Transverse colon (tissue), 4 donors: Measurements from ENCODE around the gene GRK3. TPM values are rescaled to one million over a fixed set of nuclear protein-coding genes. Genes with fewer than 3 reads are reported as not detected.
"Not testable (repeated sequence)": the region's sequence is repeated elsewhere in the genome, so short reads cannot be mapped to it uniquely, and the experiment has no call there.

Experiments
- DNase-seq: peaks from one replicate; pipeline ENCODE4 v3.0.0-alpha.2; 2019
- H3K27ac ChIP-seq, 4 donors: fragments of 200-600 bp; sonication (generic); 2 replicates each; pipeline ENCODE4 v1.5.1; 2016 to 2018; ENCODE audit warnings: inconsistent platforms in 4 of 4
- H3K27me3 ChIP-seq: fragments of 200-600 bp; sonication (generic); 2 replicates; pipeline ENCODE4 v1.5.1; 2017; ENCODE audit warnings: inconsistent platforms
- H3K36me3 ChIP-seq, 4 donors: fragments of 200-600 bp; sonication (generic); 2 replicates each; pipeline ENCODE4 v1.5.1; 2017 to 2019; ENCODE audit warnings: inconsistent platforms in 4 of 4
- H3K4me1 ChIP-seq, 4 donors: fragments of 200-600 bp; sonication (generic); 2 replicates each; pipeline ENCODE4 v1.5.1; 2017 to 2020; ENCODE audit warnings: inconsistent platforms in 4 of 4
- H3K4me3 ChIP-seq, 4 donors: fragments of 200-600 bp; sonication (generic); 1 replicate in 1 of 4; 2 replicates in 3 of 4; pipeline versions ENCODE4 v1.5.1 to v1.6.1; 2017 to 2019; ENCODE audit warnings: inconsistent platforms in 4 of 4
- H3K9me3 ChIP-seq, 2 donors: fragments of 200-600 bp; sonication (generic); 2 replicates each; pipeline ENCODE4 v1.5.1; 2017 to 2019; ENCODE audit warnings: inconsistent platforms in 2 of 2
- EP300 ChIP-seq: sonication (generic); formaldehyde crosslinking; IDR thresholded peaks from one replicate; pipeline ENCODE4 v1.6.1; 2017; ENCODE audit warnings: antibody characterized with exemption, low read depth
- POLR2A ChIP-seq: fragments of 450-650 bp; IDR thresholded peaks from one replicate; pipeline ENCODE4 v1.6.1; 2016; ENCODE audit warnings: antibody characterized with exemption, mild to moderate bottlenecking, moderate library complexity
- POLR2AphosphoS5 ChIP-seq, 3 donors: sonication (generic); formaldehyde crosslinking; IDR thresholded peaks; one replicate each; pipeline ENCODE4 v1.6.1; 2016; ENCODE audit warnings: antibody characterized with exemption in 3 of 3
- WGBS, 2 donors: methylation state at CpG; one replicate each; pipeline ENCODE4 v1.1.5; 2018; ENCODE audit warnings: low coverage in 1 of 2; 5-methylcytosine and 5-hydroxymethylcytosine counted together
- in situ Hi-C, 4 donors: fragments of 200-750 bp; cut with MboI; loops; one replicate each; pipeline versions ENCODE4 v1.15.0 to v1.15.1; 2017; ENCODE audit warnings: low sequenced_read_pairs in 3 of 4, low pct_ligation_motif_present in 1 of 4, low pct_unique_long_range_greater_than_20kb in 1 of 4
- intact Hi-C: fragments of 100-400 bp; cut with DNase I; formaldehyde crosslinking; loops from one replicate; pipeline ENCODE4 v1.15.1; 2023; ENCODE audit warnings: low total_unique reads
- total RNA-seq, 4 donors: library from RNA; depleted of rRNA; stranded (reverse); fragments of >200 nt; gene quantifications; one replicate each; pipeline ENCODE4 v1.1.0, GENCODE V29; 2016
- TF ChIP-seq, protein P1 (sequence below), 5 experiments: fragments of 200-600 bp in 3 of 5; fragments of 450-650 bp in 2 of 5; sonication (generic) in 3 of 5; IDR thresholded peaks; 1 replicate in 2 of 5; 2 replicates in 3 of 5; pipeline ENCODE4 v1.5.1; 2016 to 2017; ENCODE audit warnings: antibody characterized with exemption in 5 of 5, inconsistent platforms in 3 of 5, mild to moderate bottlenecking in 2 of 5, moderate library complexity in 1 of 5

The GRK3 gene
- 1 to 10 TPM; 1.6 to 7.9 (median 4.2) TPM for total RNA-seq

DNA sequence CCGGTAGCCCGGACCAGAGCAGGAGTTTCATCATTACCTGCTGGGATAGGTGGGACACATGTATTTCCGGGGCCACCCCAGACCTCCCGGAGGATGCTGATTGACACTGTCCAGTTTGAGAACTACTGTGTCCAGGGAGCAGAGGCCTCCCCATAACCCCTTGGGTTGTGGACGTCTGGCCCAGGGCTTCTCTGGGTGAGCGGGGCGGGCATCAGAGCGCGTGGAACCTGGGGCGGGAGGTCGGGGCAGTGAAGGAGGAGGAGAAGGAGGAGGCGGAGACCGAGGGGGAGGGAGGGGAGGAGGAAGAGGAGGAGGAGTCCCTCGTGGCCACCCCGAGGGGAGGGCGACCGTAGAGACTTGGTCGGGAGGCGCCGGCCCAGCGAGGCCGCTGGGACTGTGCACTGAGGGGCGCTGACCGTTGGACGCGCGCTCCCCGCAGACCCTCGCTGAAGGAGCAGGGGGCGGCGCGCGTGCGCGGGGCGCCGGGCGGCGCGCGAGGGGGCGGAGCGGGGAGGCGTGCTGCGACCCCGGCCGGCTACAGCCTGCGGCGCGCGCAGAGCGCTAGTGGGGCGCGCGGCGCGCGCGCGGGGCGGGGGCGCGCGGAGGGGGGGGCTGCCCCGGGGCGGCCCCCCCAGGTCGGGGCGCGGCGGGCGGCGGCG lies at the start of gene GRK3:
TSS of gene GRK3 (plus strand) at position 356 of the 659 bp plus-strand sequence. CDS start 366 bp downstream, outside the sequence.
- Histone ChIP-seq H3K4me1 (peaks cover 4 to 23% (median 16%) of the 10 kb centered on the region in 4 donors), H3K36me3 (no peaks in the 10 kb centered on the region), H3K4me3 (peak within 1 kb of the TSS; percentile 61 to 97 (median 81)), H3K27ac (peak within 1 kb of the TSS; percentile 68 to 87 (median 78)), H3K27me3 (peaks cover 29% of the 10 kb centered on the region), H3K9me3 (no peaks in the 10 kb centered on the region)
- in situ Hi-C loops (no loop called here), intact Hi-C loops (no loop called here)
- DNase-seq: peak; percentile 72
- 0 to 3% methylated on average over 3 to 29 of the region's 73 CpGs for WGBS, 2 donors
- TF ChIP-seq POLR2AphosphoS5 (IDR thresholded peaks at IDR 0.05) (peak in 1 of 3 donors; percentile 34), POLR2A (peak; percentile 23), EP300 (no peak)
- TF ChIP-seq, protein P1, sequence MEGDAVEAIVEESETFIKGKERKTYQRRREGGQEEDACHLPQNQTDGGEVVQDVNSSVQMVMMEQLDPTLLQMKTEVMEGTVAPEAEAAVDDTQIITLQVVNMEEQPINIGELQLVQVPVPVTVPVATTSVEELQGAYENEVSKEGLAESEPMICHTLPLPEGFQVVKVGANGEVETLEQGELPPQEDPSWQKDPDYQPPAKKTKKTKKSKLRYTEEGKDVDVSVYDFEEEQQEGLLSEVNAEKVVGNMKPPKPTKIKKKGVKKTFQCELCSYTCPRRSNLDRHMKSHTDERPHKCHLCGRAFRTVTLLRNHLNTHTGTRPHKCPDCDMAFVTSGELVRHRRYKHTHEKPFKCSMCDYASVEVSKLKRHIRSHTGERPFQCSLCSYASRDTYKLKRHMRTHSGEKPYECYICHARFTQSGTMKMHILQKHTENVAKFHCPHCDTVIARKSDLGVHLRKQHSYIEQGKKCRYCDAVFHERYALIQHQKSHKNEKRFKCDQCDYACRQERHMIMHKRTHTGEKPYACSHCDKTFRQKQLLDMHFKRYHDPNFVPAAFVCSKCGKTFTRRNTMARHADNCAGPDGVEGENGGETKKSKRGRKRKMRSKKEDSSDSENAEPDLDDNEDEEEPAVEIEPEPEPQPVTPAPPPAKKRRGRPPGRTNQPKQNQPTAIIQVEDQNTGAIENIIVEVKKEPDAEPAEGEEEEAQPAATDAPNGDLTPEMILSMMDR (IDR thresholded peaks at IDR 0.05): no peak

DNA sequence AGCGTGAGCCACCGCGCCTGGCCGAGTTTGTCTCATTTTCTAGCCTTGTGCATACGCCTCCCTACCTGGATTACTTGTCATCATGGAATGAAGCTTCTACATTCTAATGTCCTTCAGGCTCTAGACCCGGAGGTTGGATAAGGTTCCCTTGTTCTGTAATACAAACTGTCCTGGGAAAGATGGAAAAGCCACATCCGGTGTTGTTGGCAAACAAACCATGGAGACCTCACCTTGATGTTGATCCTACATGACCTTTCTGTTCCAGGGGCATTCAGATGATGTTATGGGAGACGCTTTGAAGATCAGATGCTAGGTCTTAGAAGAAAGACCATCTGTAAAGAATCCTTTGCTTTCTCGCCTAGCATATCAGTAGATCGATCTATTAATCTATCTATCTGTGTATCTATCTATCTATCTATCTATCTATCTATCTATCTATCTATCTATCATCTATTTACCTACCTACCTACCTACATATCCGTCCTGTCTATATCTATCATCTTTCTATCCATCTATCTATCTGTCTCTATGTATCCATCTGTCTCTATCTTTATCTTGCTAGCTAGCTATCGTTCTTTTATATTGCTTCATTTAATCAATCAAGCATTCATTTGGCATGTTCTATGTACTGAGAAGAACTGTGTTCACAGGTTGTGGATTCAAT lies 46.3 kb upstream of the GRK3 start:
- no peak overlapping the region for H3K27ac ChIP-seq
- TF ChIP-seq, protein P1 (IDR thresholded peaks at IDR 0.05): no peak
- TF ChIP-seq POLR2AphosphoS5 (IDR thresholded peaks at IDR 0.05): no peak
- TF ChIP-seq EP300: no peak
- no peak for TF ChIP-seq POLR2A
- WGBS, 2 donors: 93 to 96% methylated on average over 5 to 12 of the region's 12 CpGs
- no peaks in the 10 kb centered on the region for H3K9me3 ChIP-seq
- no peaks in the 10 kb centered on the region for H3K27me3 ChIP-seq
- intact Hi-C loops (no loop called here), in situ Hi-C loops (no loop called here)
- H3K4me1 ChIP-seq: no peaks in the 10 kb centered on the region
- no peak for DNase-seq
- H3K36me3 ChIP-seq: no peaks in the 10 kb centered on the region
- H3K4me3 ChIP-seq: no peak overlapping the region

DNA sequence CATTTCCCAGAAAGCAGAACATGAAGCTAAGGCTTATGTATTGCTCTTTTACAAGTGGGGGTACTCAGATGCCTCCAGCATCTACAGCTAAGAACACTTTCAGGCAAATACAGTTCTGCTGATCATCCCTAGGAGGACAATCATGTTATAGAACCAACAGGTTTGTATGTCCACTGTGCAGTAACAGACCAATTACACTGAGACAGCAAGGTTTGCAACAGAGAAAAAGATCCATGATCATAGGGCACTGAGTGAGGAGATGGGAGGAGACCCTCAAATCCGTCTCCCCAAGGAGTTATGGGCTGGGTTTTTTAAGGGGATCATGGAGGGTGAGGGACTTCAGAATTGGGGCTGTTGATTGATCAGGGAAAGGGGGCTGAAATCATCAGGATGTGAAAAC lies 39.1 kb upstream of the GRK3 start:
- WGBS, 2 donors: 80 to 88% methylated on average over 1 of the region's 1 CpG
- no peak for DNase-seq
- Histone ChIP-seq H3K36me3 (no peaks in the 10 kb centered on the region), H3K4me1 (no peaks in the 10 kb centered on the region), H3K27me3 (no peaks in the 10 kb centered on the region), H3K4me3 (no peak overlapping the region), H3K9me3 (peaks cover 6 to 7% of the 10 kb centered on the region in 2 donors), H3K27ac (no peak overlapping the region)
- TF ChIP-seq POLR2AphosphoS5 (IDR thresholded peaks at IDR 0.05) (no peak), POLR2A (no peak), EP300 (no peak)
- TF ChIP-seq, protein P1 (IDR thresholded peaks at IDR 0.05): no peak
- intact Hi-C loops: no loop called here
- in situ Hi-C loops: no loop called here

DNA sequence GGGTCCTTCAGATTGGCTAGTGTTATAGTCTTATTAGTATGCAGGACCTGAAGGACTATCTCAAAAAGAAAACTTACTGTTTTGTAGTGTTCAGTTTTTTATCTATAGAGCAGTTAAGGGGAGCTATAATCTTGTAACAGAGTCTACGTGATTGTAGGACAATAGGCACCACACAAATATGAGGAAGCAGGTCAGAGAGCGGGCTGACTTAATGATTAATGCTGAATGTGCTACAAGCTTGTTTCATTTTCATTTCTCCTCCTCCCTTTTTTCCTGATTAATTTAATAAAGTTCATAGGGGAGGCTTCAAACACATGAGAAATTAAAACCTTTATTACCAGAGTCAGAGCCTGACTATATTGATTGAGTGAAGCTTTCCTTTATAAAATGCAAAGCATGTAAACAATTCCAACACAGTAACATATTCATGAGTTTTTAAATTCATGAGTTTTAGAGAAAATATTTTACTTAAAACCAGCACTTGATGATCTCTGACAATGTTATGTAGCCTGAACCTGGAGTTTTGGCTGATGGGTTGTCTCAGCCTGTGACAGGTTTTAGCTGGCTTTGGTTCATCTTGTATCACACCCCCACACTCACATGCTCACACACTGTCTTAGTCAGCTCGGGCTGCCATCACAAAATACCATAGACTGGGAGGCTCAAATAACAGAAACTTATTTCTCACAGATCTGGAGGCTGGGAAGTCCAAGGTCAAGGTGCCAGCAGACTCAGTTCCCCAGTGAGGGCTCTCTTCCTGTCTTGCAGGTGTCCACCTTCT lies 38.5 kb upstream of the GRK3 start:
- H3K4me1 ChIP-seq, H3K9me3 ChIP-seq, H3K27me3 ChIP-seq, DNase-seq, H3K27ac ChIP-seq, H3K4me3 ChIP-seq, H3K36me3 ChIP-seq, intact Hi-C loops, in situ Hi-C loops: not testable (repeated sequence)
- WGBS, 2 donors: 70 to 79% methylated on average over 2 to 3 of the region's 3 CpGs

DNA sequence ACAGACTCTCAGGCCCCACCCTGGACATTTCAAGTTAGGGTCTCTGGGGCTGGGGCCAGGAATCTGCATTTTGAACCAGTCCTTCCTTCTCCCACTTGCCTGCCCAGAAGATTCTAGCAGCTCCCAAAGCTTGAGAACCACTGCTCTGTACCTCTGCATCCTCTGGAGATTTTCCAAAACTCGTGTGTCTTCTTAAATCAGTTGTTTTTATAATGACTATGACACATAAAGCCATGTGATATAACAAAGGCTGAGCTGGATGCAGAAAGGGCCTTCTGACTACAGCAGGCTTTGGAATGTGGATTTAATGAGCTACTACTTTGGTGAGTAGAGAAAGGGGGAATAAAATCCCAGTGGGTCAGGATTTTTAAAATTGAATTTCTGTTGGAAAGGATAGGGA lies 37.5 kb upstream of the GRK3 start:
- intact Hi-C loops, H3K27me3 ChIP-seq, DNase-seq, H3K4me3 ChIP-seq, H3K27ac ChIP-seq, in situ Hi-C loops, H3K36me3 ChIP-seq, H3K9me3 ChIP-seq, H3K4me1 ChIP-seq: not testable (repeated sequence)
- 7% methylated on average over 1 of the region's 1 CpG; no CpG with 5 or more reads in 1 of the 2 donors for WGBS, 2 donors

DNA sequence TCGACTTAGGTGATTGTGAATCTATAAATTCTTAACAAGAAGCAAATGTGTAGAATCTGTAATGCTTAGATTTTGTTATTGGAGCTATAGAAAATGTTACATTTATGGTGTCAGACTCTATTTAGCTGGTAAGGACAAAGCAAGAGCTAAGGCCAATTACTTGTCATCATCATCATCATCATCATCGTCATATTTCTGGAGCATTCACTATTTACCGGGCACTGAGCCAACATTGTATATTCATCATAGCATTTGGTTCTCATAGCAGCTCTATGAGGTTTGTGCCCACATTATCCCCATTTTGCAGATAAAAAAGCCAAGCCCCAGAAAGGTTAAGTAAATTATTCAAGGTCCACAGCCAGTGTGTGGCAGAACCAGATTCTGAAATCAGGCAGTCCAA lies 36.4 kb upstream of the GRK3 start:
- H3K4me3 ChIP-seq, H3K4me1 ChIP-seq, H3K27me3 ChIP-seq, intact Hi-C loops, DNase-seq, H3K36me3 ChIP-seq, H3K27ac ChIP-seq, in situ Hi-C loops, H3K9me3 ChIP-seq: not testable (repeated sequence)
- 79 to 83% methylated on average over 3 of the region's 3 CpGs for WGBS, 2 donors

DNA sequence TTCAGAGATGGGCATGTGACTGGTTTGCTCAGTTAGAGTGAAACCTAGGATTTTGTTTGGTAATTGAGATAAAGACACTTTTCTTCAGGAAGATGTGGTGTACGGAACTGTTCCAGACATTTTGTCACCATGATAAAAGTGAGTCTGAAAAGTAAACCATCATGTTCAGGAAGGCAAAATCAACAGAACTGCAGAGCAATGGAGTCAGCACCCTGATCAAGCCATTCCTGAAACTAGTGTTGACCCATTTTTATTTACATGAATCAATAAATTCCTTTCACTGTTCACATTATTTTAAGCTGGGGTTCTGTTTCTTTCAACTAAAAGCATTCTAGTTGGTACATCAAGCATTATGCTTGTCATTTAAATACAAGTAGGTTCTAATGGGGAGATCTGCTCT lies 35.4 kb upstream of the GRK3 start:
- in situ Hi-C loops, DNase-seq, intact Hi-C loops, H3K27me3 ChIP-seq, H3K36me3 ChIP-seq, H3K27ac ChIP-seq, H3K4me1 ChIP-seq, H3K9me3 ChIP-seq, H3K4me3 ChIP-seq: not testable (repeated sequence)
- 71 to 97% methylated on average over 1 of the region's 1 CpG for WGBS, 2 donors
